Activated CD4-positive, alpha-beta memory T cell treated with anti-CD3 and anti-CD28 coated beads for 36 hours (primary cell): Measurements from ENCODE around the gene IFNL1. TPM values are rescaled to one million over a fixed set of nuclear protein-coding genes. Genes with fewer than 3 reads are reported as not detected.
A peak's percentile ranks its signal among the peaks of the same experiment; 100 is the strongest.

Experiments used
- CTCF ChIA-PET: fragments of 350-600 bp; sonication (Branson Sonifier 250); formaldehyde crosslinking; loops from one replicate; lab custom pipeline; 2021; ENCODE audit warnings: antibody characterized with exemption, inconsistent platforms; lab: Charles Lee
- POLR2A ChIA-PET: fragments of 350-600 bp; sonication (Branson Sonifier 250); formaldehyde crosslinking; loops from one replicate; lab custom pipeline; 2021; ENCODE audit warnings: antibody characterized with exemption; lab: Charles Lee
- DNase-seq: peaks from one replicate; pipeline ENCODE4 v3.0.0-alpha.2; 2020
- H3K27ac Mint-ChIP-seq: one replicate; pipeline ENCODE4 v1.8.0; 2021; ENCODE audit warnings: mixed read lengths
- H3K27me3 Mint-ChIP-seq: one replicate; pipeline ENCODE4 v1.8.0; 2021; ENCODE audit warnings: mixed read lengths
- H3K36me3 Mint-ChIP-seq: one replicate; pipeline ENCODE4 v1.8.0; 2021; ENCODE audit warnings: mixed read lengths
- H3K4me1 Mint-ChIP-seq: one replicate; pipeline ENCODE4 v1.8.0; 2021; ENCODE audit warnings: low read depth, mixed read lengths
- H3K4me3 Mint-ChIP-seq: one replicate; pipeline ENCODE4 v1.8.0; 2021; ENCODE audit warnings: mild to moderate bottlenecking, mixed read lengths
- H3K9me3 Mint-ChIP-seq: one replicate; pipeline ENCODE4 v1.8.0; 2021; ENCODE audit warnings: mixed read lengths
- intact Hi-C: fragments of 100-400 bp; cut with micrococcal nuclease; formaldehyde crosslinking; loops from one replicate; pipeline ENCODE4 v1.15.1; 2023
- total RNA-seq, 2 experiments: library from RNA; stranded (reverse); gene quantifications; one replicate each; pipeline ENCODE4 v1.2.3, GENCODE V29; 2021

The IFNL1 gene
- total RNA-seq, 2 experiments from 2014 or later: 1.2 to 1.6 TPM

- H3K27me3 Mint-ChIP-seq: peaks cover 4% of the 10 kb centered on the region
- intact Hi-C loops: no loop called here
- H3K36me3 Mint-ChIP-seq: no peaks in the 10 kb centered on the region
- CTCF ChIA-PET: interaction anchor here (1.5 kb wide), 1 partner anchor 40 kb away, joined by 3 read pairs; no protein-coding TSS in a partner anchor
- no peak overlapping the region for H3K4me3 Mint-ChIP-seq
- no peak for DNase-seq
- no peak overlapping the region for H3K27ac Mint-ChIP-seq
- POLR2A ChIA-PET: no interaction called here
- H3K9me3 Mint-ChIP-seq: peaks cover 7% of the 10 kb centered on the region
- no peaks in the 10 kb centered on the region for H3K4me1 Mint-ChIP-seq
Observed at GRCh38 chr19:39277598-39277997, 18.6 kb upstream of the IFNL1 start.

DNA sequence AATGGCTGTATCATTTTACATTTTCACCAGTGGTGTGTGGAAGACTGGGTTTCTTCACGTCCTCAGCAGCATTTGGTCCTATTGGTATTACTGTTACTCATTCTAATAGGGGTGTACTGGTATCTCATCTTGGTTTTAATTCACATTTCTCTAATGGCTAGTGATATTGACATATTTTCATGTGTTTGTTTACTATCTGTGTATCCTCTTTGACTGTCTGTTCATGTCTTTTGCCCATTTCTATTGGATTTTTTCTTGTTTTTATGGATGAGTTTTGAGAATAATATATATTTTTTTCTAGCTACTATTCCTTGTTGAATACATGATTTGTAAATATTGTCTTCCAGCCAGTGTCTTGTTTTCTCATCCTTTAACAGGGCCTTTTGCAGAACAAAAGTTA lies 14.2 kb upstream of the IFNL1 start:
- CTCF ChIA-PET: interaction anchor here (0.8 kb wide), 1 partner anchor 269 kb away, joined by 3 read pairs; no protein-coding TSS in a partner anchor
- no peaks in the 10 kb centered on the region for H3K4me1 Mint-ChIP-seq
- DNase-seq: no peak
- no peak overlapping the region for H3K4me3 Mint-ChIP-seq
- H3K27ac Mint-ChIP-seq: no peak overlapping the region
- peaks cover 8% of the 10 kb centered on the region for H3K27me3 Mint-ChIP-seq
- H3K9me3 Mint-ChIP-seq: peaks cover 14% of the 10 kb centered on the region
- peaks cover 5% of the 10 kb centered on the region for H3K36me3 Mint-ChIP-seq
- POLR2A ChIA-PET: no interaction called here
- intact Hi-C loops: no loop called here

DNA sequence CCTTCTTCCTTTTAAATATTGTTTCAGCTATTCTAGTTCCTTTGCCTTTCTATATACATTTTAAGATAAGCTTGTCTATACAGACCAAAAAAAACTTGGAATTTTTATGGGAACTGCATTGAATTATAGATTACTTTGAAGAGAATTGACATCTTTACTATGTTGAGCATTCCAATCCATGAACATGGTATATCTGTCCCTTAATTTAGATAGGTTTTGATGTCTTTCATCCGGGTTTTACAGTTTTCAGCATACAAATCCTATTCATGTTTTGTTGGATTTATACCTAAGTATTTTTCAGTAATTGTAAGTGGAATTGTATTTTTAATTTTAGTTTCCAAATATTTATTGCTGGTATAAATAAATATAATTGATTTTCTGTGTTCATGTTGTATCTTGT lies 12.2 kb upstream of the IFNL1 start:
- H3K9me3 Mint-ChIP-seq: peaks cover 14% of the 10 kb centered on the region
- DNase-seq: no peak
- H3K27ac Mint-ChIP-seq: no peak overlapping the region
- peaks cover 5% of the 10 kb centered on the region for H3K36me3 Mint-ChIP-seq
- intact Hi-C loops: no loop called here
- no peak overlapping the region for H3K4me3 Mint-ChIP-seq
- H3K4me1 Mint-ChIP-seq: no peaks in the 10 kb centered on the region
- ChIA-PET CTCF (no interaction called here), POLR2A (no interaction called here)
- peaks cover 8% of the 10 kb centered on the region for H3K27me3 Mint-ChIP-seq

DNA sequence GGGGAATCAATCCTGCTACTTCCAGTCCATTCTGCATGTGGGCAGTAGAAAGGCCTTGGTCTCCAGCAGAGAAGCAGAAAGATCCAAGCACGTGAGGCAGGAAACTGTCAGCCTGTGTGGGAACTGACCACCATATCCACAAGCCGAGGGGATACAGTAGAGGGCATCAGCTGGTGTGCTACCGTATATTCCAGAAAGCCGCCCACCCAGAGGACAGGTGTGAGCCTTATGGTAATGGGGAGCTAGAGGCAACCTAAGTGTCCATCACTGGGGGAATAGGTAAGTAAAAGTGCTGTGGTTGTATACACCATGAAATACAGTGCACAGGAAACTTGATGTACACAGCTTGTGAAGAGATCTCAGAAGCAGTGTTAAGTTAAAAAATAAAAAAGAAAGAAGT lies 2.8 kb upstream of the IFNL1 start:
- no peaks in the 10 kb centered on the region for H3K9me3 Mint-ChIP-seq
- CTCF ChIA-PET: interaction anchor here (0.8 kb wide), 1 partner anchor 34 kb away, joined by 3 read pairs; no protein-coding TSS in a partner anchor
- no peaks in the 10 kb centered on the region for H3K27me3 Mint-ChIP-seq

GRCh38 chr19:39296906-39297305 lies 699 bp downstream of the IFNL1 start:
- H3K27me3 Mint-ChIP-seq: no peaks in the 10 kb centered on the region
- ChIA-PET CTCF (interaction anchor here (1.6 kb wide), 1 partner anchor 84 kb away, joined by 3 read pairs; no protein-coding TSS in a partner anchor), POLR2A (no interaction called here)
- H3K27ac Mint-ChIP-seq: no peak overlapping the region
- peaks cover 17% of the 10 kb centered on the region for H3K4me1 Mint-ChIP-seq
- no peaks in the 10 kb centered on the region for H3K36me3 Mint-ChIP-seq
- DNase-seq: no peak
- no peak overlapping the region for H3K4me3 Mint-ChIP-seq
- intact Hi-C loops: no loop called here
- H3K9me3 Mint-ChIP-seq: no peaks in the 10 kb centered on the region

More for the DNA sequence above, 2.8 kb upstream of the IFNL1 start:
- H3K4me3 Mint-ChIP-seq: no peak overlapping the region
- no peak for DNase-seq
- H3K36me3 Mint-ChIP-seq: no peaks in the 10 kb centered on the region
- peaks cover 13% of the 10 kb centered on the region for H3K4me1 Mint-ChIP-seq
- no peak overlapping the region for H3K27ac Mint-ChIP-seq
- POLR2A ChIA-PET: no interaction called here
- intact Hi-C loops: no loop called here

GRCh38 chr19:39297931-39298634 lies 1.9 kb downstream of the IFNL1 start:
- no peaks in the 10 kb centered on the region for H3K36me3 Mint-ChIP-seq
- peak; percentile 78 for DNase-seq
- no peaks in the 10 kb centered on the region for H3K9me3 Mint-ChIP-seq
- peaks cover 17% of the 10 kb centered on the region for H3K4me1 Mint-ChIP-seq
- ChIA-PET CTCF (interaction anchor here (0.6 kb wide), 1 partner anchor 1365 kb away, joined by 3 read pairs; no protein-coding TSS in a partner anchor), POLR2A (no interaction called here)
- no peaks in the 10 kb centered on the region for H3K27me3 Mint-ChIP-seq
- intact Hi-C loops: no loop called here
- H3K27ac Mint-ChIP-seq: peak overlapping the region; percentile 16
- no peak overlapping the region for H3K4me3 Mint-ChIP-seq

DNA sequence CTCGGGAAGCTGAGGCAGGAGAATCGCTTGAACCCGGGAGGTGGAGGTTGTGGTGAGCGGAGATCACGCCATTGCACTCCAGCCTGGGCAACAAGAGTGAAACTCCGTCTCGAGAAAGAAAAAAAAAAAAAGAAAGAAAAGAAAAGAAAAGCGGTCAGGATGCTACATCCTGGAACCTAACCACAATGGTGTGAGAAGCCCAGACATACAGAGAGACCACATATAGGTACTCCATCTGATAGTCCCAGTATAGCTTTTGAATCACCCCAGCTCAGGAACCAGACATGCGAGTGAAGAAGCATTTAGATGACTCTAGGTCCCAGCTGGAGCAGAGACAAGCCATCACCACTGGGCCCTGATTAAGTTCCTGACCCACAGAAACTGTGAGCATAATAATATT lies 3.2 kb downstream of the IFNL1 start:
- peak; percentile 30 for DNase-seq
- no peak overlapping the region for H3K4me3 Mint-ChIP-seq
- H3K9me3 Mint-ChIP-seq: no peaks in the 10 kb centered on the region
- intact Hi-C loops: no loop called here
- H3K36me3 Mint-ChIP-seq: no peaks in the 10 kb centered on the region
- H3K27ac Mint-ChIP-seq: no peak overlapping the region
- ChIA-PET POLR2A (no interaction called here), CTCF (interaction anchor here (1.0 kb wide), 1 partner anchor 15 kb away, joined by 3 read pairs; no protein-coding TSS in a partner anchor)
- H3K27me3 Mint-ChIP-seq: no peaks in the 10 kb centered on the region
- peaks cover 17% of the 10 kb centered on the region for H3K4me1 Mint-ChIP-seq

DNA sequence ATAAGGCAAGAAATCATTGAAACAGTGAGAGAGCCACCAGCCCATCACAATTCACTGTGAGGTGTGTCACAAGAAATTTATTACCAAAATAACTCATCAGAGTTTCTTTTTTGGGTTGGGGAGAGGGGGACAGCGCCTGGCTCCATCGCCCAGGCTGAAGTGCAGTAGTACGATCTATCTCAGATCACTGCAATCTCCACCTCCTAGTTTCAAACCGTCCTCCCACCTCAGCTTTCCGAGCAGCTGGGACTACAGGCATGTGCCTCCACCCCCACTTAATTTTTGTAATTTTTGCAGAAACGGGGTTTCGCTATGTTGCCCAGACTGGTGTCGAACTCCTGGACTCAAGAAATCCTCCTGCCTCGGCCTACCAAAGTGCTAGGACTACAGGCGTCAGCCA lies 3.6 kb downstream of the IFNL1 start:
- CTCF ChIA-PET: interaction anchor here (1.0 kb wide), 1 partner anchor 14 kb away, joined by 3 read pairs; no protein-coding TSS in a partner anchor
- Mint-ChIP-seq H3K27me3 (no peaks in the 10 kb centered on the region), H3K36me3 (no peaks in the 10 kb centered on the region), H3K4me1 (peaks cover 17% of the 10 kb centered on the region), H3K9me3 (no peaks in the 10 kb centered on the region), H3K27ac (no peak overlapping the region), H3K4me3 (no peak overlapping the region)
- POLR2A ChIA-PET: no interaction called here
- intact Hi-C loops: no loop called here
- no peak for DNase-seq

DNA sequence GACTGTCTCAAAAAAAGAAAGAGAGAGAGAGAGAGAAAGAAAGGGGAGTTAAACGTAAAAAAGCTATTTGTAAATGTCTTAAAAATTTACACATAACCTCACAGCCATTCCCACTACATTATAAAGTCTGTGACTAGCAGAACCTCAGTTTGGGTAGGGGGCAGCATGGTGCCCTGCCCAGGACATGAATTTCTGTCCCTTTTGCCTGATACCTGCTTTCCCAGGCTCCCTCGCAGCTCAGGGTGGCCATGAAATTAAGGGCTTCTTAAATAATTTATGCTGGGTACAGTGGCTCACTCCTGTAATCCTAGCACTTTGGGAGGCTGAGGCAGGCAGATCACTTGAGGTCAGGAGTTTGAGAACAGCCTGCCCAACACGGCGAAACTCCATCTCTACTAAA lies 4.8 kb downstream of the IFNL1 start:
- Mint-ChIP-seq H3K4me1 (peaks cover 15% of the 10 kb centered on the region), H3K4me3 (no peak overlapping the region), H3K9me3 (no peaks in the 10 kb centered on the region), H3K27me3 (no peaks in the 10 kb centered on the region), H3K27ac (no peak overlapping the region), H3K36me3 (no peaks in the 10 kb centered on the region)
- ChIA-PET POLR2A (no interaction called here), CTCF (no interaction called here)
- intact Hi-C loops: no loop called here
- no peak for DNase-seq

- no peak for DNase-seq
- no peaks in the 10 kb centered on the region for H3K36me3 Mint-ChIP-seq
- no peaks in the 10 kb centered on the region for H3K9me3 Mint-ChIP-seq
- intact Hi-C loops: no loop called here
- no peak overlapping the region for H3K4me3 Mint-ChIP-seq
- ChIA-PET POLR2A (no interaction called here), CTCF (no interaction called here)
- H3K4me1 Mint-ChIP-seq: peaks cover 15% of the 10 kb centered on the region
- H3K27me3 Mint-ChIP-seq: no peaks in the 10 kb centered on the region
- no peak overlapping the region for H3K27ac Mint-ChIP-seq
Observed at GRCh38 chr19:39301562-39301961, 5.4 kb downstream of the IFNL1 start.

- intact Hi-C loops: no loop called here
- H3K4me1 Mint-ChIP-seq: peaks cover 2% of the 10 kb centered on the region
- H3K27ac Mint-ChIP-seq: no peak overlapping the region
Observed at GRCh38 chr19:39303373-39304184, 7.4 kb downstream of the IFNL1 start.

GRCh38 chr19:39304185-39304513 lies 7.9 kb downstream of the IFNL1 start:
- H3K27me3 Mint-ChIP-seq: no peaks in the 10 kb centered on the region
- no peak overlapping the region for H3K4me3 Mint-ChIP-seq
- ChIA-PET CTCF (interaction anchor here (0.9 to 1.2 kb wide), 2 partner anchors 24 to 92 kb away, joined by 3 to 5 read pairs; no protein-coding TSS in a partner anchor), POLR2A (interaction anchor here (0.5 kb wide), 1 partner anchor 473 kb away, joined by 3 read pairs; no protein-coding TSS in a partner anchor)
- DNase-seq: no peak
- no peaks in the 10 kb centered on the region for H3K4me1 Mint-ChIP-seq
- no peak overlapping the region for H3K27ac Mint-ChIP-seq
- intact Hi-C loops: no loop called here
- peaks cover 3% of the 10 kb centered on the region for H3K36me3 Mint-ChIP-seq
- no peaks in the 10 kb centered on the region for H3K9me3 Mint-ChIP-seq

More at GRCh38 chr19:39303373-39304184, 7.4 kb downstream of the IFNL1 start:
- no peaks in the 10 kb centered on the region for H3K27me3 Mint-ChIP-seq
- no peaks in the 10 kb centered on the region for H3K9me3 Mint-ChIP-seq
- no peak for DNase-seq
- H3K36me3 Mint-ChIP-seq: peaks cover under 1% of the 10 kb centered on the region
- CTCF ChIA-PET: interaction anchor here (0.9 to 1.2 kb wide), 2 partner anchors 24 to 91 kb away, joined by 3 to 5 read pairs; no protein-coding TSS in a partner anchor
- no peak overlapping the region for H3K4me3 Mint-ChIP-seq
- POLR2A ChIA-PET: interaction anchor here (0.5 kb wide), 1 partner anchor 473 kb away, joined by 3 read pairs; no protein-coding TSS in a partner anchor
